Activated CD8-positive, alpha-beta memory T cell treated with anti-CD3 and anti-CD28 coated beads for 4 hours (primary cell): ENCODE data around the gene LIPE.
"Not testable (repeated sequence)": the region's sequence is repeated elsewhere in the genome, so short reads cannot be mapped to it uniquely, and the experiment has no call there.

Source experiments
- DNase-seq, 2 donors: peaks; one replicate each; pipeline ENCODE4 v3.0.0-alpha.2; 2020; ENCODE audit warnings: low read depth in 2 of 2

LIPE gene, protein sequence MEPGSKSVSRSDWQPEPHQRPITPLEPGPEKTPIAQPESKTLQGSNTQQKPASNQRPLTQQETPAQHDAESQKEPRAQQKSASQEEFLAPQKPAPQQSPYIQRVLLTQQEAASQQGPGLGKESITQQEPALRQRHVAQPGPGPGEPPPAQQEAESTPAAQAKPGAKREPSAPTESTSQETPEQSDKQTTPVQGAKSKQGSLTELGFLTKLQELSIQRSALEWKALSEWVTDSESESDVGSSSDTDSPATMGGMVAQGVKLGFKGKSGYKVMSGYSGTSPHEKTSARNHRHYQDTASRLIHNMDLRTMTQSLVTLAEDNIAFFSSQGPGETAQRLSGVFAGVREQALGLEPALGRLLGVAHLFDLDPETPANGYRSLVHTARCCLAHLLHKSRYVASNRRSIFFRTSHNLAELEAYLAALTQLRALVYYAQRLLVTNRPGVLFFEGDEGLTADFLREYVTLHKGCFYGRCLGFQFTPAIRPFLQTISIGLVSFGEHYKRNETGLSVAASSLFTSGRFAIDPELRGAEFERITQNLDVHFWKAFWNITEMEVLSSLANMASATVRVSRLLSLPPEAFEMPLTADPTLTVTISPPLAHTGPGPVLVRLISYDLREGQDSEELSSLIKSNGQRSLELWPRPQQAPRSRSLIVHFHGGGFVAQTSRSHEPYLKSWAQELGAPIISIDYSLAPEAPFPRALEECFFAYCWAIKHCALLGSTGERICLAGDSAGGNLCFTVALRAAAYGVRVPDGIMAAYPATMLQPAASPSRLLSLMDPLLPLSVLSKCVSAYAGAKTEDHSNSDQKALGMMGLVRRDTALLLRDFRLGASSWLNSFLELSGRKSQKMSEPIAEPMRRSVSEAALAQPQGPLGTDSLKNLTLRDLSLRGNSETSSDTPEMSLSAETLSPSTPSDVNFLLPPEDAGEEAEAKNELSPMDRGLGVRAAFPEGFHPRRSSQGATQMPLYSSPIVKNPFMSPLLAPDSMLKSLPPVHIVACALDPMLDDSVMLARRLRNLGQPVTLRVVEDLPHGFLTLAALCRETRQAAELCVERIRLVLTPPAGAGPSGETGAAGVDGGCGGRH

DNA sequence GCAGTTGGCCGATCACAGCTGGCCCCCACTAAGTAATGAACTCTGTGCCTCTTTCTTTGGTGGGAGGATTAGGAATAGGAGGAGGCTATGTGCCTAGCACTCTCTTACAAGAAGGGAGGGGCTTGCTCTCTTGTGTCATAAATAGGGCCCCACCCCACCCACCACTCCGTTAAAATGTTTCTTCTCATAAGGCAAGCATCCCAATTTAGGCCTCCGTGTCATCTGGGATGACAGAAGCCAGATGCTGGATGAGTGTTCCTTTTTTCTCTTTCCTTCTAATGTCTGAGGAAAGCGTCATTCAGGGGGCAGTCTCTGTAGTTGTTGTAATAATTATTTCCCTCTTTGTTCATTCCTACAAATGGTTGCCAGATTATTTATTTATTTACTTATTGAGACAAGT, at the start of gene LIPE:
Gene LIPE (minus strand): TSS at position 76 of the 400 bp plus-strand sequence. CDS start 239 bp downstream, outside the sequence.
- no peak for DNase-seq

GRCh38 chr19:42475366-42475765, 48.2 kb upstream of the LIPE start:
- no peak for DNase-seq

- no peak for DNase-seq
Measured at GRCh38 chr19:42474743-42475142, 47.6 kb upstream of the LIPE start.

GRCh38 chr19:42473686-42474085, 46.5 kb upstream of the LIPE start:
- no peak for DNase-seq

- no peak for DNase-seq
Measured at GRCh38 chr19:42472402-42473147, 45.4 kb upstream of the LIPE start.

DNA sequence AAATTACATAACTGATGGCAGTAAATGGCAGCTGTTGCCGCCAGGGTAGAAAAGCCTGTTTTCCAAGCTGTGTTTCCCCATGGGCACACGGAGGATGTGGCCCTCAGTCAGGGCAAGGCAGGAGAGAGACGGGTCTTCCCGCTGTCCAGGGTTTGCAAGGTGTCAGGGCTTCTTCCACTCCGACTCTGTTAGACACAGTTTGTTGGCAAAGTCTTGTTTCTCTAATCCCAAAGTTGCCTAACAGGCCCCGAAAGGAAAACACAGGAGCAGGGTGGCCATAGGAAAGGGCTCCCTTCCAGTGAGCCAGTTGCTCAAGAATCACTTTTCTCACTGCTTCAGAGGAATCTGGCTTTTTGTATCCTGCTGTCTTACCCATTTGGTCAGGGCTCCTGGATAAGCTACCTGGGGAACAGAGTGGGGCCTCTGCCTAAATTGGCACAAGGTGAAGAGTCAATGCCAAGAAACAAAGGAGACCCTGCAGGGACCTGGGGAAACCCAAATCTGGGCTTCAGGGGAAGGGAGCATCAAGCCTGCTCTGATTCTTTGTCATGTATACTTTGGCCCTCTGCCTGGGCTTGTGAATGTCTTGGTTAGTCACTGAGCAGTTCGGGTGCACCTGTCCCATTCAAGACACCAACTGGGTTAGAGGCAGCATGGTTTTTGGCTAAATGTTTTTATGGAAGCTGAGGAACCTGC, 44.5 kb upstream of the LIPE start:
- DNase-seq: no peak

DNA sequence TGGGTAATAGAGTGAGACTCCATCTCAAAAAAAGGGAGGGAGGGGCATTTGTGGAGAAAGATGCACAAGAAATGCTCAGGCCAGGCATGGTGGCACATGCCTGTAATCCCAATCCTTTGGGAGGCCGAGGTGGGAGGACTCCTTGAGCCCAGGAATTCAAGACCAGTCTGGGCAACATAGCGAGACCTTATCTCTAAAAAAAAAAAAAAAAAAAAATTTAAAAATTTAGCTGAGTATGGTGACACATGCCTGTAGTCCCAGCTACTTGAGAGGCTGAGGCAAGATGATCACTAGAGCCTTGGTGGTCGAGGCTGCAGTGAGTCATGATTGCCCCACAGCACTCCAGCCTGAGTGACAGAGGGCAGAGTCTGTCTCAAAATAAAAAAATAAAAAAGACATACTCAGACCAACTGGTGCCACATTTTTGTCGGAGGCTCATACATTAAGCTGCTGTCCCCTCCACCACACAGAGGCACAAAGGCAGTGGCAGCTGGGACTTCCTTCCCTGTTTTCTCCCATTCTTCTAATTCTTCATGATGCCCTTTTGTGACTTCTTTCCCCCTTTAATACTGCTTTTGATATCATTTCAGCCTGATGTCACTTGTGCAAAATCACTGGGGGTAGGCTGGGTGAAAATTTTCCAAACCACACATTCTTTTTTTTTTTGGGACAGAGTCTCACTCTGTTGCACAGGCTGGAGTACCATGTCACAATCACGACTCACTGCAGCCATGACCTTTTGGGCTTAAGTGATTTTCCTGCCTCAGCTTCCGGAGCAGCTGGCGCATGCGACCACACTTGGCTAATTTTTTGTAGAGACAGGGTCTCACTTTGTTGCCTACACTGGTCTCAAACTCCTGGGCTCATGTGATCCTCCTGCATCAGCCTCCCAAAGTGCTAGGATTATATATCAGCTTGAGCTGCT, 42.4 kb upstream of the LIPE start:
- DNase-seq: no peak

GRCh38 chr19:42468273-42468796, 41.1 kb upstream of the LIPE start:
- no peak for DNase-seq

DNA sequence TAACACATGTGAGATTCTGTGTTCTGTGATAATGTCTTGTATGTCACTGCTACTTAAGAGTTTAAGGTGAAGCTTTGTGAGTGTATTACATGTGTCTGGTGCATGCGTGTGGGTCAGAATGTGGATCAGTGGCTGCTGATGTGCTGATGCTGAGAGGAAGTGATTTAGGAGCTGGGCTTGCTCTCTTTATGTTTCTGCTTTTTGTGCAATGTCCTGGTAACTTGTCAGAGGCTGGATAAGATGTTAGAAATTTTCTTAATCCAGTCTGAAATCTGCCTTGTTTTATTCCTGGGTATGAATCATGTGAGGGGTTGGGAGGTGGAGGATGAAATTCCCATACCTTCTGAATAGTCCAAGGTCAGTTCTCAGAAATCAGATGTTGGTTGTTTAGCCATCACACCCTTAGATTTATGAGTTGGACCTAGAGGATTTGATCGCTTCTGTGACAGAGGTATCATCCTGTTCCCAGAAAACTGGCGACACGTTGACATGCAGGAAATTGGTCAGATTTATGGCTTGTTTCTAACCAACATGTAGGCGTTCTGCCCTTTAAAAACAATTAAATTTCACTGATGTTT, 40.1 kb upstream of the LIPE start:
- no peak for DNase-seq

- no peak for DNase-seq
Measured at GRCh38 chr19:42466521-42467182, 39.5 kb upstream of the LIPE start.

DNA sequence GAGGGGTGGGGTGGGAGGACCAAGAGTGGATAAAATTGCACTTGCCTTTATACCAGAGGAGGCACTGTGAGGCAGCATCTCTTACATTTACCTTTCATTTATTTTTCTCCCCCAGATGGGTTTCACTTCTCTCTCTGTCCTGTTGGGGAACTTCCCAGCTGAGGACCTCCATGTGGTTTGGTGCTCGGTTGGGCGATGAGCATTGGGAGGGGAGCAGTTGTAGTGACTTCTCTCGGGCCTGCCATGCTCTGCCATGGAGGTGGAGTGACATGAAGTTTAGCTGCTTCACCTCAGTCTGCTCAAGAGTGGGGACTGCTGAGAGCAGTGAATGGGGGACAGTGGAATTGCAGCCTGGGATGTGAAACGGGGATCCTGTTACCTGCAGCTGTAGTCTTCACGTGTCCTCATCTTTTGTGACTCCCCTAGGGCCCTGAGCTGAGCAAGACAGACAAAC, 38.7 kb upstream of the LIPE start:
- DNase-seq: no peak

DNA sequence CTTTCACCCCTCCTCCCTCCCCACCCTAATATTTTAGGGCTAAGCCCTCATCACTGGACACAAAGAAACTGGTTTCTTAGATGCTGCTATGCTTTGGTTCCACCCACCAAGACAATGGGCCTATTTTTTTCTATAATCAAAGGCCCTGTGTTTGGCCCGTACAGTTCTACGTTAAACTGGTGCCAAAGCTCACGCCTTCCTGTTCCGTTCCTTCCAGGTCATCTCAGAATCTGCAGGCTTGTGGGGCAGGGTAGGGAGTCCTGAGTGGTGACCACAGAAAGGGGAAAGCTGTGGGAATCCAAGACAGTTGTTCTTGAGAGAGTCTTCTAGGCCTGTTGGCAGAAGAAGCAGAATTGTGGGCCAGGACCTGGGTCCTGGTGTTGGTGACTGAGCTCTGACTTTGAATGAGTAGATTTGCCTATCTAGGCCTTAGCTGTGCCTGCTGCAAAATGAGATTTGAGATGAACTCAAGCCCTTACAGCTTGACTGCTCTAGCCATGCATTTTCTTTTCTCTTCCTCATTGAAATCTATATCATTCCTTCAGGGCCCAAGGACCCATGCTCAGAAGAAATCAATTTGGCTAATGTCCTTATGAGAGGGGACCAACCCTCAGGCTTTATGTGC, 34.6 kb upstream of the LIPE start:
- no peak for DNase-seq

DNA sequence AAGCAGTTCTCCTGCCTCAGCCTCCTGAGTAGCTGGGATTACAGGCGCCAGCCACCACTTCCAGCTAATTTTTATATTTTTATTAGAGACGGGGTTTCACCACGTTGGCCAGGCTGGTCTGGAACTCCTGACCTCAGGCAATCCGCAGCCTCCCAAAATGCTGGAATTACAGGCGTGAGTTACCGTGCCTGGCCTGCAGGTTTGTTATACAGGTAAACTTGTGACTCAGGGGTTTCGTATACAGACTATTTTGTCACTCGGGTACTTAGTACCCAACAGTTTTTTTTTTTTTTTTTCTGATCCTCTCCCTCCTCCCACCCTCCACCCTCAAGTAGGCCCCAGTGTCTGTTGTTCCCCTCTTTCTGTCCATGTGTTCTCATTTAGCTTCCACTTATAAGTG, 34.0 kb upstream of the LIPE start:
- not testable (repeated sequence) for DNase-seq

- DNase-seq: no peak
Measured at GRCh38 chr19:42459926-42460325, 32.7 kb upstream of the LIPE start.

- no peak for DNase-seq
Measured at GRCh38 chr19:42455621-42456081, 28.5 kb upstream of the LIPE start.

DNA sequence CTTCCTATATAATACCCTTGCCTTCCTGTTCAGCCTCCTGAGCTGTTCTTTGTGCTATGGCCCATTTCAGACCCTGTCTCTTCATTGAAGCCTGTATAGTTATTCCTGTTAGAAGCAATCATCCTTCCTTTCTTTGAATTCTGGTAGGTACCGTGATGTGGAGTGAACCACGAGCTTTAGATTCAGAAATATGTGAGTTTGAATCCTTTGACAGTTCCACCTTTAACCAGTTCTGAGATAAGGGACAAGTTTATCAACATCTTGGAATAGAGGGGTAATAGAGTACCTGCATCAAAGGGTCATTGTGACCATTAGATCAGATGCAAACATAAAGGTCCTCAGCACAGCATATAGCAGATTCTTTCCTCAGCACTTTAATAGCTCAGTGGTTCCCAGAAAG, 27.9 kb upstream of the LIPE start:
- no peak for DNase-seq

DNA sequence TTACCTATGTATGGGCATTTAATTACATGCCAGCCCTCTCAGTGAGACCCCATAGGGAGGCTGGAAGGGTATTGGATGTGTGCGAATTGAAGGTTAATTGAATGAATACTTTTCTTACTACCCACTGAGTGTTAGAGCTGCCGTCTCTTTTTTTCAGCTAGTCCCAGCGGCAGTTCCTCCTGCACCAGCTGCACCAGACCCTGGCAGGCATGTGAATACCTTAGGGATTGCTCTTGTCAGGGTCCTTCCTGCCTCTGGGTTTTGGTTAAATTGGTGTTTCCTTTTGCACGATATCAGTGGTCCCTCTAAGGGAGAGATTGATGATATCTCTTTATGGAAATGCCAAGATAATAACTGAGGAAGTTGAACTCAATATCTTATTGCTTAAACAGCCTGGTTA, 25.4 kb upstream of the LIPE start:
- no peak for DNase-seq

DNA sequence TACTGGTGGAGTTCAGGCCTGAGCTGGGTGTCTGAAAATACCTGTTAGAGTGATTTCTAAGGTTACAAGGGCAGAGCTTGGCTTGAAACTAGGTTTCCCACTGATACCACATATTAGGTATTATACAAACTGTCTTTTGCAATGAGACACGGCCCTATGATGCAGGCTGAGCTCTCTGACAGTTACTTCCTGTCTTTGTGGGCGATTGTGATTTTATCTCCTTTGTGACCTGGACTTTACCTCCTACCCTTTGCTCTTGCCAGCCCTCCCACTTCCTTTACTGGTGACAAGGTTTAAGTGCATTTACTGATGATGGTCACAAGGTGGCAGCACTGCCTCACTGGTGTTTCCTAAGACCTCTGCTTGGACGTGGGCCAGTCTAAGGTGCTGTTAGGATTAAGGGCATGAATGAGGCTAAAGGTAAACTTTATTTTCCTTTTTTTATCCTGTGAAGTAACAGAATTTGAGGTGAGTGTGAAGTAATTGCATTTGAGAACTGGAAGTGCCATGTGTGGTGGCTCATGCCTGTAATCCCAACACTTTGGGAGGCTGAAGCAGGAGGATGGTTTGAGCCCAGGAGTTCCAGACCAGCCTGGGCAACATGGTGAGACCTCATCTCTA, 23.2 kb upstream of the LIPE start:
- peak; percentile 42 to 67 for DNase-seq
